K562 (cell line): ENCODE data around the gene ATMIN. TPM values are rescaled to one million over a fixed set of nuclear protein-coding genes. Genes with fewer than 3 reads are reported as not detected.
A peak's percentile ranks its signal among the peaks of the same experiment; 100 is the strongest.

Source experiments
- AFF4 ChIP-seq: sonication (generic); formaldehyde crosslinking; IDR thresholded peaks from 2 replicates; pipeline ENCODE4 v1.8.0; 2023; ENCODE audit warnings: mild to moderate bottlenecking, missing genetic modification reagents
- ARID4B ChIP-seq: sonication (generic); formaldehyde crosslinking; IDR thresholded peaks from 2 replicates; pipeline ENCODE4 v1.8.0; 2022; ENCODE audit warnings: mild to moderate bottlenecking, missing genetic modification reagents
- CCNT2 ChIP-seq: IDR thresholded peaks from 2 replicates; pipeline ENCODE4 v1.6.1; 2011; ENCODE audit warnings: borderline replicate concordance, low read depth, mild to moderate bottlenecking, moderate library complexity, mixed read lengths, low read length; ENCODE audit not compliant: insufficient read length; ENCODE audit errors: extremely low read depth
- ETV5 ChIP-seq: sonication (generic); formaldehyde crosslinking; IDR thresholded peaks from 2 replicates; pipeline ENCODE4 v1.4.0; 2020; ENCODE audit warnings: low read depth, mild to moderate bottlenecking, missing genetic modification reagents
- FIP1L1 ChIP-seq: fragments of 200-400 bp; formaldehyde crosslinking; IDR thresholded peaks from 2 replicates; pipeline ENCODE4 v1.6.1; 2018; ENCODE audit warnings: mild to moderate bottlenecking, low read depth, low read length; ENCODE audit not compliant: poor library complexity, severe bottlenecking
- FOXK1 ChIP-seq: sonication (generic); formaldehyde crosslinking; IDR thresholded peaks from 2 replicates; pipeline ENCODE4 v1.8.0; 2022; ENCODE audit warnings: missing genetic modification reagents, mild to moderate bottlenecking, borderline replicate concordance
- MTA3 ChIP-seq: fragments of 450-650 bp; formaldehyde crosslinking; IDR thresholded peaks from 2 replicates; pipeline ENCODE4 v1.6.1; 2017; ENCODE audit warnings: mild to moderate bottlenecking, borderline replicate concordance
- PHB2 ChIP-seq: fragments of 450-650 bp; IDR thresholded peaks from 2 replicates; pipeline ENCODE4 v1.6.1; 2017; ENCODE audit warnings: low read depth
- PHF8 ChIP-seq: fragments of 200-600 bp; sonication (generic); IDR thresholded peaks from 2 replicates; pipeline ENCODE4 v1.6.1; 2012; ENCODE audit warnings: mixed run types, mild to moderate bottlenecking, inconsistent platforms, low read length, moderate library complexity, borderline replicate concordance
- POLR2B ChIP-seq: fragments of 450-650 bp; IDR thresholded peaks from 2 replicates; pipeline ENCODE4 v1.6.1; 2018; ENCODE audit warnings: low read depth; ENCODE audit not compliant: partially characterized antibody
- PRMT5 ChIP-seq: sonication (generic); formaldehyde crosslinking; IDR thresholded peaks from 2 replicates; pipeline ENCODE4 v1.5.0; 2020; ENCODE audit warnings: missing genetic modification reagents
- RBBP5 ChIP-seq: fragments of 200-600 bp; sonication (generic); IDR thresholded peaks from 2 replicates; pipeline ENCODE4 v1.6.1; 2012; ENCODE audit warnings: borderline replicate concordance, mild to moderate bottlenecking, low read length, control low read depth, inconsistent platforms; ENCODE audit not compliant: insufficient read depth, poor library complexity, severe bottlenecking
- SIN3A ChIP-seq, 2 experiments: fragments of 150-350 bp in 1 of 2; IDR thresholded peaks; 2 replicates each; pipeline ENCODE4 v1.6.1; 2011 to 2016; ENCODE audit warnings: borderline replicate concordance in 2 of 2, low read depth in 2 of 2, low read length in 2 of 2, mild to moderate bottlenecking in 2 of 2, moderate library complexity in 2 of 2; ENCODE audit not compliant: control insufficient read depth in 1 of 2
- TAF7 ChIP-seq: fragments of 450-650 bp; IDR thresholded peaks from 2 replicates; pipeline ENCODE4 v1.6.1; 2016; ENCODE audit warnings: missing genetic modification characterization, missing compliant biosample characterization
- ZBTB43 ChIP-seq: sonication (generic); formaldehyde crosslinking; IDR thresholded peaks from 2 replicates; pipeline ENCODE4 v1.8.0; 2023; ENCODE audit warnings: mild to moderate bottlenecking, missing genetic modification reagents
- ZFX ChIP-seq: sonication (generic); formaldehyde crosslinking; IDR thresholded peaks from 2 replicates; pipeline ENCODE4 v1.8.0; 2022; ENCODE audit warnings: mild to moderate bottlenecking, missing genetic modification reagents, moderate library complexity
- ZNF830 ChIP-seq: fragments of 250-450 bp; sonication (Bioruptor Pico); IDR thresholded peaks from 2 replicates; pipeline ENCODE4 v1.5.0; 2021; ENCODE audit warnings: mild to moderate bottlenecking
- polyA plus RNA-seq, 8 experiments: library from polyadenylated mRNA; depleted of rRNA in 4 of 8; stranded (reverse) in 5 of 8; unstranded in 3 of 8; fragments of >200 nt; fragmentation: Nextera tagmentation in 2 of 8; fragmentation: Illumina TruSeq in 1 of 8; extraction: Ambion mirVana in 2 of 8; extraction: Trizol in 1 of 8; gene quantifications; 2 replicates each; pipeline versions ENCODE4 v1.2.1 to v1.2.3, GENCODE V29; 2011 to 2014; ENCODE audit warnings: inconsistent platforms in 1 of 8, missing spikeins in 1 of 8
- total RNA-seq, 7 experiments: library from RNA; depleted of rRNA in 6 of 7; stranded (reverse); fragments of >200 nt in 6 of 7; fragmentation: Illumina TruSeq in 2 of 7; extraction: Trizol in 2 of 7; gene quantifications; 2 replicates each; pipeline versions ENCODE4 v1.2.1 to v1.2.3, GENCODE V29; 2011 to 2021; ENCODE audit warnings: low replicate concordance in 1 of 7

ATMIN gene
- total and polyA plus RNA-seq, 9 of the 15 experiments (the other 6 are each of a cell fraction or from before 2014, with no cell fraction given) = 6.7 to 40.9 (median 23.4) TPM

- TF ChIP-seq AFF4 (CRISPR knock-in tag) (peak; percentile 94), TAF7 (peak; percentile 70), ZFX (CRISPR knock-in tag) (peak; percentile 89), ARID4B (peak; percentile 84), FOXK1 (CRISPR knock-in tag) (peak; percentile 40; the same call in 1 of the 2 replicates), MTA3 (0 out of 2 replicates have a peak, but pooled peaks have one; percentile 16), ETV5 (CRISPR knock-in tag) (peak; percentile 67; the same call in 1 of the 2 replicates), ZBTB43 (0 out of 2 replicates have a peak, but pooled peaks have one; percentile 68), FIP1L1 (peak; percentile 25), CCNT2 (peak; percentile 53), POLR2B (peak; percentile 74), ZNF830 (CRISPR knock-in tag) (peak; percentile 78), RBBP5 (peak; percentile 87), SIN3A (IDR thresholded peaks at IDR 0.05; ENCODE audit: borderline replicate concordance in 2 of 2, control insufficient read depth in 1 of 2, low read depth in 2 of 2, low read length in 2 of 2) (peak in 1 of 2 experiments; percentile 80; a peak in 2 of 4 replicates), PRMT5 (CRISPR knock-in tag) (0 out of 2 replicates have a peak, but pooled peaks have one; percentile 27), PHB2 (no peak), PHF8 (peak; percentile 79)
Measured at GRCh38 chr16:81006211-81006812, 29.3 kb upstream of the ATMIN start (continued).
